NCI-H526 (cell line): ENCODE data around the gene SPRY4.
"Not testable (repeated sequence)": the region's sequence is repeated elsewhere in the genome, so short reads cannot be mapped to it uniquely, and the experiment has no call there.

Source experiments
- DNase-seq, 2 experiments: peaks; one replicate each; lab custom pipeline; 2025; lab: John Stamatoyannopoulos, UW

Gene SPRY4

GRCh38 chr5:142324871-142325724 lies at the start of gene SPRY4:
TSS of gene SPRY4 (minus strand) at chr5:142325021. CDS start at chr5:142315108, 9,913 bp downstream.
- DNase-seq: peak; percentile 89 to 96

- DNase-seq: no peak
Measured at GRCh38 chr5:142368529-142368928, 43.7 kb upstream of the SPRY4 start.

GRCh38 chr5:142366007-142366406 lies 41.2 kb upstream of the SPRY4 start:
- peak in 1 of 2 experiments; percentile 9 for DNase-seq

- DNase-seq: peak; percentile 31 to 49
Measured at GRCh38 chr5:142364251-142365145, 39.7 kb upstream of the SPRY4 start.

- DNase-seq: no peak
Measured at GRCh38 chr5:142363619-142363963, 38.8 kb upstream of the SPRY4 start.

GRCh38 chr5:142362193-142362592 lies 37.4 kb upstream of the SPRY4 start:
- not testable (repeated sequence) for DNase-seq

- DNase-seq: no peak
Measured at GRCh38 chr5:142360607-142361120, 35.8 kb upstream of the SPRY4 start.

- no peak for DNase-seq
Measured at GRCh38 chr5:142360051-142360498, 35.3 kb upstream of the SPRY4 start.

- DNase-seq: no peak
Measured at GRCh38 chr5:142358648-142359047, 33.8 kb upstream of the SPRY4 start.

- DNase-seq: no peak
Measured at GRCh38 chr5:142358121-142358520, 33.3 kb upstream of the SPRY4 start.

- DNase-seq: no peak
Measured at GRCh38 chr5:142357469-142358090, 32.8 kb upstream of the SPRY4 start.

- peak; percentile 19 to 86 for DNase-seq
Measured at GRCh38 chr5:142356716-142357468, 32.1 kb upstream of the SPRY4 start.

- DNase-seq: peak in 1 of 2 experiments; percentile 28
Measured at GRCh38 chr5:142356349-142356715, 31.5 kb upstream of the SPRY4 start.

- DNase-seq: no peak
Measured at GRCh38 chr5:142353071-142353472, 28.3 kb upstream of the SPRY4 start.

GRCh38 chr5:142350021-142350420 lies 25.2 kb upstream of the SPRY4 start:
- no peak for DNase-seq

- no peak for DNase-seq
Measured at GRCh38 chr5:142346706-142347105, 21.9 kb upstream of the SPRY4 start.

GRCh38 chr5:142344915-142345314 lies 20.1 kb upstream of the SPRY4 start:
- DNase-seq: not testable (repeated sequence)

- DNase-seq: no peak
Measured at GRCh38 chr5:142343531-142343930, 18.7 kb upstream of the SPRY4 start.

- no peak for DNase-seq
Measured at GRCh38 chr5:142342128-142342981, 17.5 kb upstream of the SPRY4 start.

GRCh38 chr5:142339781-142340180 lies 15.0 kb upstream of the SPRY4 start:
- no peak for DNase-seq
